HuH-7 (cell line): ENCODE results near the gene MTERF2.

ENCODE experiments used
- DNase-seq: peaks from one replicate; pipeline ENCODE4 v3.0.0; 2011; ENCODE audit warnings: low spot score

Gene MTERF2

GRCh38 chr12:106953352-106954250, 33.3 kb downstream of the MTERF2 start:
- DNase-seq, result no peak

DNA sequence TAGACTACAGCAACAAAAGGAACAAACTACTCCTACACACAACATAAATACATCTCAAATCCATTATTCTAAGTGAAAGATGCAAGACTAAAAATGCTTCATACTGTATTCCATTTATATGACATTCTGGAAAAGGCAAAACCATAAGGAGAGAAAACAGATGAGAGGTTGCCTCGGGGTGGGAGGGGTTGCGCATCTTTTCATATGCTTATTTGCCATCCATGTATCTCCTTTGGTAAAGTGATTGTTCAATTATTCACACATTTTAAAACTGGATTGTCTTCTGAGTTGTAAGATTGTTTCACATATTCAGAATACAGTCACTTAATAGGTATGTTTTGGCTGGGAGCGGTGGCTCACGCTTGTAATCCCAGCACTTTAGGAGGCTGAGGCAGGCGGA, 36.4 kb downstream of the MTERF2 start:
- DNase-seq, result no peak

DNA sequence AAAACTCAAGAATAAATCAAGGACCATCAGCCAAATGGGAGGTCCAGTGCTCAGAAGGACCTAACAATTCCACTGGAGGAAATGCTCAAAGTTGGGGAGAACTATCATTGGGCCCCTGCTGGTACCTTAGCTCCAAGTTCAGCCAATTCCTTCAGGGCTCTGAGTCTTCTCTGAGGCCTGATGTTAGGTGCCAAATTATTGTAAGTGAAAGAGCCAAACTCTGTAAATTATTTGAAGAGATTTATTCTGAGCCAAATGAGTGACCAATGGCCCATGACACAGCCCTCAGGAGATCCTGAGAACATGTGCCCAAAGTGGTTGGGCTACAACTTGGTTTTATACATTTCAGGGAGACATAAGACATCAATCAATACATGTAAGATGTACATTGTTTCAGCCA, 39.5 kb downstream of the MTERF2 start:
- no peak for DNase-seq

DNA sequence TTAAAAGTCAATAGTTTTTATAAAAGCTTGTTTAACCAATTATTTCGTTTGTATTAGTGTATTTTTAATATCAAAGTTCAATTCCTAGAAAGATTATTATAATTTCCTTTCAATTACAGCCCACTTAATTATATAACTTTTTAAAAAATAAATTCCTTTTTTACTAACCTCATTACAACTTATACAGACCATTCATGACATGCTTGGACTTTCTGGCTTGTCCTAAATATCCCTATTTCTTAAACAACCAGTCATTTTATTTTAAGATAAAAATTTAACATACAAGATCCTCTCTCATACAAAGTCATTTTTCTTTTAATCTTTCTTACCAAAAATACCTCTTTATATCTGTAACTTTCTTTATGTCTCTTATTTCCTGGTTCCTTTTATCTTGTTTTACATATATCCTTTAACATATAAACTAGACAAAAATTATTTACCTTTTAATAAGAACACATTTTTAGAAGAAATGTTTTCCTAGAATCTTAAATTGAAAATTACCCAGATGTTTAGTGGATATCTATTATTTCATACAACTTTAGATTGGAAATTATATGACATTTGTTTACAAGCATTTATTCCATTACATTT, 41.6 kb downstream of the MTERF2 start:
- DNase-seq, result no peak

- no peak for DNase-seq
These were observed 44.2 kb downstream of the MTERF2 start for GRCh38 chr12:106942775-106943174.

GRCh38 chr12:106941481-106942156, 45.3 kb downstream of the MTERF2 start:
- no peak for DNase-seq

DNA sequence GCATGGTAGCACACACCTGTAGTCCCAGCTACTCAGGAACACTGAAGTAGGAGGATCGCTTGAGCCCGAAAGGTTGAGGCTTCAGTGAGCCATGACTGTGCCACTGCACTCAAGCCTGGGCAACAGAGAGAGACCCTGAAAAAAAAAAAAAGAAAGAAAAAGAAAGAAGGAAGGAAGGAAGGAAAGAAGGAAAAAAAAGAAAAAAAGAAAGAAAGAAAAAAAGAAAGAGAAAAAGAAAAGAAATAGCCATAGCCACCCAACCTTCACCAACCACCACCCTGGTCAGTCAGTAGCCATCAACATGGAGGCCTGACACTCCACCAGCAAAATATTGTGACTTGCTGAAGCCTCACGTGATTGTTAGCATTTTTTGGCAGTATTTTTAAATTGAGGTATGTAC, 52.7 kb downstream of the MTERF2 start:
- DNase-seq, result no peak
